Stimulated activated CD8-positive, alpha-beta memory T cell treated with anti-CD3 and anti-CD28 coated beads, Interleukin-15, amount 100 ng/mL, for 48 hours (primary cell): ENCODE data around the gene MEIS2.

Experiments
- DNase-seq, 2 donors: peaks; one replicate each; pipeline ENCODE4 v3.0.0-alpha.2; 2020; ENCODE audit warnings: low read depth in 2 of 2

Gene MEIS2

GRCh38 chr15:36965570-36966342 is 134.6 kb downstream of the MEIS2 start:
- no peak for DNase-seq

GRCh38 chr15:36964626-36965025 is 135.7 kb downstream of the MEIS2 start:
- no peak for DNase-seq

GRCh38 chr15:36961956-36962355 is 138.4 kb downstream of the MEIS2 start:
- DNase-seq = no peak

- DNase-seq = no peak
Observed at GRCh38 chr15:36960947-36961227, 139.5 kb downstream of the MEIS2 start.

GRCh38 chr15:36960179-36960946 is 140.0 kb downstream of the MEIS2 start:
- DNase-seq = no peak

- no peak for DNase-seq
Observed at GRCh38 chr15:36959746-36960145, 140.6 kb downstream of the MEIS2 start.

GRCh38 chr15:36958606-36959005 is 141.7 kb downstream of the MEIS2 start:
- no peak for DNase-seq

- DNase-seq = no peak
Observed at GRCh38 chr15:36954486-36954885, 145.9 kb downstream of the MEIS2 start.

- DNase-seq = no peak
Observed at GRCh38 chr15:36953346-36953745, 147.0 kb downstream of the MEIS2 start.

- no peak for DNase-seq
Observed at GRCh38 chr15:36951731-36952247, 148.6 kb downstream of the MEIS2 start.

- no peak for DNase-seq
Observed at GRCh38 chr15:36950371-36950770, 150.0 kb downstream of the MEIS2 start.

- no peak for DNase-seq
Observed at GRCh38 chr15:36948982-36949381, 151.4 kb downstream of the MEIS2 start.

- no peak for DNase-seq
Observed at GRCh38 chr15:36947035-36947719, 153.2 kb downstream of the MEIS2 start.

GRCh38 chr15:36944442-36944841 is 155.9 kb downstream of the MEIS2 start:
- DNase-seq = no peak

GRCh38 chr15:36943508-36944361 is 156.6 kb downstream of the MEIS2 start:
- no peak for DNase-seq

- no peak for DNase-seq
Observed at GRCh38 chr15:36942248-36942827, 158.0 kb downstream of the MEIS2 start.

GRCh38 chr15:36941798-36942197 is 158.6 kb downstream of the MEIS2 start:
- DNase-seq = no peak

GRCh38 chr15:36940636-36941260 is 159.6 kb downstream of the MEIS2 start:
- no peak for DNase-seq

GRCh38 chr15:36940219-36940618 is 160.1 kb downstream of the MEIS2 start:
- DNase-seq = no peak

- DNase-seq = no peak
Observed at GRCh38 chr15:36938764-36939163, 161.6 kb downstream of the MEIS2 start.

GRCh38 chr15:36938131-36938530 is 162.2 kb downstream of the MEIS2 start:
- no peak for DNase-seq
